ENCODE data around the gene CTDSPL.
"Not testable (repeated sequence)": the region's sequence is repeated elsewhere in the genome, so short reads cannot be mapped to it uniquely, and the experiment has no call there.

CTDSPL gene

GRCh38 chr3:38031022-38031994 lies 169.6 kb downstream of the CTDSPL start (continued):
- TF ChIP-seq CSRNP3 (CRISPR knock-in tag; IDR thresholded peaks at IDR 0.05): no peak
- TF ChIP-seq OSR1 (CRISPR knock-in tag; IDR thresholded peaks at IDR 0.05): no peak
- no peak for TF ChIP-seq SNAI2 (CRISPR knock-in tag; IDR thresholded peaks at IDR 0.05)
- TF ChIP-seq RARB (CRISPR knock-in tag; IDR thresholded peaks at IDR 0.05): no peak
- TF ChIP-seq CSDC2 (CRISPR knock-in tag; IDR thresholded peaks at IDR 0.05): no peak
- TF ChIP-seq ESRRG (CRISPR knock-in tag; IDR thresholded peaks at IDR 0.05): no peak

DNA sequence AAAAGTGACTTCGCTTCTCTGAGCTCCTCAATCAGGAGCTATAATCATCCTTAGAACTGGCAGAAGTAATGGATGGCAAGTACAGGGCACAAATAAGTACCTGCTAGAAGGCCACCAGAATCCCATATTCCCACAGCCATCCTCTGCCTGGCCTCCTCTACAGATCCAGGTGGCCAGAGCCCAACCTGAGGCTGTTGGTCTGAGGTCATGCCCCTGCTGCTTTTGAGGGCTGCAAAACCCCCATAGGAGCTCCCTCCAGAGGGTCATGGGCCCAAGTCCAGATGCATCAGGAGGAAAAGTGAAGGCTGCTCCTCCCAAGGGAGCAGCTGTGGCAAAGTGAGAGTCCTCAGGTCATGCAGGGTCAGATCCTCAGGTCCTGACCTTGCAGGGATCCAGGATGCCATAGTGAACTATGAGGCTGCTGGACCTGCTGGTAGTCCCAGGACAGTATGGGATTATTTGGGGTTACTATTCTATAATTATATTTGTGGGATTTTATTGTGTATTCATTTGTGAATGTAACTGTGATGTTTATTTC lies 170.7 kb downstream of the CTDSPL start:
- TF ChIP-seq BACH2 (CRISPR knock-in tag; IDR thresholded peaks at IDR 0.05; ENCODE audit: borderline replicate concordance) (no peak), GLIS3 (CRISPR knock-in tag; IDR thresholded peaks at IDR 0.05) (no peak), PPARA (CRISPR knock-in tag; IDR thresholded peaks at IDR 0.05; ENCODE audit: borderline replicate concordance) (no peak), ESRRG (CRISPR knock-in tag; IDR thresholded peaks at IDR 0.05) (no peak), TOX (CRISPR knock-in tag; IDR thresholded peaks at IDR 0.05; ENCODE audit: borderline replicate concordance) (no peak), ZNF70 (CRISPR knock-in tag; IDR thresholded peaks at IDR 0.05) (no peak), CREB5 (CRISPR knock-in tag; IDR thresholded peaks at IDR 0.05; ENCODE audit: low read depth) (no peak), TCF4 (CRISPR knock-in tag; IDR thresholded peaks at IDR 0.05; ENCODE audit: borderline replicate concordance) (no peak), CSDC2 (CRISPR knock-in tag; IDR thresholded peaks at IDR 0.05) (no peak), CSRNP3 (CRISPR knock-in tag; IDR thresholded peaks at IDR 0.05) (no peak), RARB (CRISPR knock-in tag; IDR thresholded peaks at IDR 0.05) (no peak), PATZ1 (CRISPR knock-in tag; IDR thresholded peaks at IDR 0.05; ENCODE audit: borderline replicate concordance) (no peak), ZC3H10 (CRISPR knock-in tag; IDR thresholded peaks at IDR 0.05) (no peak), SNAI2 (CRISPR knock-in tag; IDR thresholded peaks at IDR 0.05) (no peak), ZFP30 (CRISPR knock-in tag; IDR thresholded peaks at IDR 0.05) (no peak), ZNF8 (CRISPR knock-in tag; IDR thresholded peaks at IDR 0.05) (no peak), OSR1 (CRISPR knock-in tag; IDR thresholded peaks at IDR 0.05) (no peak), ISL1 (CRISPR knock-in tag; IDR thresholded peaks at IDR 0.05) (no peak)
- TF ChIP-seq, protein P1, sequence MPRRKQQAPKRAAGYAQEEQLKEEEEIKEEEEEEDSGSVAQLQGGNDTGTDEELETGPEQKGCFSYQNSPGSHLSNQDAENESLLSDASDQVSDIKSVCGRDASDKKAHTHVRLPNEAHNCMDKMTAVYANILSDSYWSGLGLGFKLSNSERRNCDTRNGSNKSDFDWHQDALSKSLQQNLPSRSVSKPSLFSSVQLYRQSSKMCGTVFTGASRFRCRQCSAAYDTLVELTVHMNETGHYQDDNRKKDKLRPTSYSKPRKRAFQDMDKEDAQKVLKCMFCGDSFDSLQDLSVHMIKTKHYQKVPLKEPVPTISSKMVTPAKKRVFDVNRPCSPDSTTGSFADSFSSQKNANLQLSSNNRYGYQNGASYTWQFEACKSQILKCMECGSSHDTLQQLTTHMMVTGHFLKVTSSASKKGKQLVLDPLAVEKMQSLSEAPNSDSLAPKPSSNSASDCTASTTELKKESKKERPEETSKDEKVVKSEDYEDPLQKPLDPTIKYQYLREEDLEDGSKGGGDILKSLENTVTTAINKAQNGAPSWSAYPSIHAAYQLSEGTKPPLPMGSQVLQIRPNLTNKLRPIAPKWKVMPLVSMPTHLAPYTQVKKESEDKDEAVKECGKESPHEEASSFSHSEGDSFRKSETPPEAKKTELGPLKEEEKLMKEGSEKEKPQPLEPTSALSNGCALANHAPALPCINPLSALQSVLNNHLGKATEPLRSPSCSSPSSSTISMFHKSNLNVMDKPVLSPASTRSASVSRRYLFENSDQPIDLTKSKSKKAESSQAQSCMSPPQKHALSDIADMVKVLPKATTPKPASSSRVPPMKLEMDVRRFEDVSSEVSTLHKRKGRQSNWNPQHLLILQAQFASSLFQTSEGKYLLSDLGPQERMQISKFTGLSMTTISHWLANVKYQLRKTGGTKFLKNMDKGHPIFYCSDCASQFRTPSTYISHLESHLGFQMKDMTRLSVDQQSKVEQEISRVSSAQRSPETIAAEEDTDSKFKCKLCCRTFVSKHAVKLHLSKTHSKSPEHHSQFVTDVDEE (CRISPR knock-in tag; IDR thresholded peaks at IDR 0.05): no peak
- TF ChIP-seq, protein P2, sequence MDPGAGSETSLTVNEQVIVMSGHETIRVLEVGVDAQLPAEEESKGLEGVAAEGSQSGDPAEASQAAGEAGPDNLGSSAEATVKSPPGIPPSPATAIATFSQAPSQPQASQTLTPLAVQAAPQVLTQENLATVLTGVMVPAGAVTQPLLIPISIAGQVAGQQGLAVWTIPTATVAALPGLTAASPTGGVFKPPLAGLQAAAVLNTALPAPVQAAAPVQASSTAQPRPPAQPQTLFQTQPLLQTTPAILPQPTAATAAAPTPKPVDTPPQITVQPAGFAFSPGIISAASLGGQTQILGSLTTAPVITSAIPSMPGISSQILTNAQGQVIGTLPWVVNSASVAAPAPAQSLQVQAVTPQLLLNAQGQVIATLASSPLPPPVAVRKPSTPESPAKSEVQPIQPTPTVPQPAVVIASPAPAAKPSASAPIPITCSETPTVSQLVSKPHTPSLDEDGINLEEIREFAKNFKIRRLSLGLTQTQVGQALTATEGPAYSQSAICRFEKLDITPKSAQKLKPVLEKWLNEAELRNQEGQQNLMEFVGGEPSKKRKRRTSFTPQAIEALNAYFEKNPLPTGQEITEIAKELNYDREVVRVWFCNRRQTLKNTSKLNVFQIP (CRISPR knock-in tag; IDR thresholded peaks at IDR 0.05; ENCODE audit: borderline replicate concordance, low read depth): no peak
- no peak for ATAC-seq

DNA sequence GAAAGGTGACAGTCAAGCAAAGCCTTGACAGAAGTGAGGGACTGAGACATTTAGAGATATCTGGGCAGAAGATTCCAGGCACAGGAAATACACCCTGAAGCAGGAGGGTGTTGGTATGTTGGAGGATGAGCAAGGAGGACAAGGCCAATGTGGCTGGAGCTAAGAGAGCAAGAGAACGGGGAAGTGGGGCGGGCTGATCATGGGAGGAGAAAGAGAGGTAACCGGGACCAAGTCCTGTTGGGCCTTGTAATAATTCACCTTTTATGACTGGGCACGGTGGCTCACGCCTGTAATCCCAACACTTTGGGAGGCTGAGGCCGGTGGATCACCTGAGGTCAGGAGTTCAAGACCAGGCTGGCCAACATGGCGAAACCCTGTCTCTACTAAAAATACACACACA lies 171.9 kb downstream of the CTDSPL start:
- ATAC-seq: not testable (repeated sequence)

Data from SK-N-SH treated with all-trans-retinoic acid at 6 μM for 48 hours (cell line).